PFSK-1 (cell line): Measurements from ENCODE around the gene KLHL25.

Source experiments
- FOXP2 ChIP-seq: optimal IDR thresholded peaks from 2 replicates; pipeline ENCODE3; 2011; ENCODE audit warnings: borderline replicate concordance, control low read depth, inconsistent platforms; ENCODE audit not compliant: insufficient read depth; ENCODE audit errors: extremely low read length, extremely low read depth
- POLR2AphosphoS5 ChIP-seq: IDR thresholded peaks from 2 replicates; pipeline ENCODE4 v1.6.1; 2012; ENCODE audit warnings: low read depth, mild to moderate bottlenecking, control low read depth, low read length, moderate library complexity
- REST ChIP-seq, 2 experiments: IDR thresholded peaks; 2 replicates each; pipeline versions ENCODE4 v1.6.1 to v1.8.0; 2011 to 2012; ENCODE audit warnings: low read depth in 2 of 2, low read length in 2 of 2, control low read depth in 1 of 2, inconsistent platforms in 1 of 2, mild to moderate bottlenecking in 1 of 2, moderate library complexity in 1 of 2; ENCODE audit not compliant: insufficient read depth in 1 of 2
- SIN3A ChIP-seq: IDR thresholded peaks from 2 replicates; pipeline ENCODE4 v1.6.1; 2012; ENCODE audit warnings: mild to moderate bottlenecking, low read length, moderate library complexity, borderline replicate concordance; ENCODE audit not compliant: insufficient read depth
- TAF1 ChIP-seq: IDR thresholded peaks from 2 replicates; pipeline ENCODE4 v1.6.1; 2012; ENCODE audit warnings: low read length, control low read depth, borderline replicate concordance; ENCODE audit not compliant: insufficient read depth

Gene KLHL25

GRCh38 chr15:85771781-85772445 is 22.8 kb downstream of the KLHL25 start:
- no peak for TF ChIP-seq REST (IDR thresholded peaks at IDR 0.05; ENCODE audit: insufficient read depth in 1 of 2, low read depth in 2 of 2, low read length in 2 of 2)
- no peak for TF ChIP-seq TAF1
- no peak for TF ChIP-seq POLR2AphosphoS5
- TF ChIP-seq FOXP2 = no peak
- TF ChIP-seq SIN3A = no peak

GRCh38 chr15:85771271-85771670 is 23.5 kb downstream of the KLHL25 start:
- TF ChIP-seq SIN3A (no peak), POLR2AphosphoS5 (no peak), REST (IDR thresholded peaks at IDR 0.05; ENCODE audit: insufficient read depth in 1 of 2, low read depth in 2 of 2, low read length in 2 of 2) (no peak), TAF1 (no peak)

GRCh38 chr15:85770096-85771041 is 24.4 kb downstream of the KLHL25 start:
- TF ChIP-seq TAF1 = no peak
- no peak for TF ChIP-seq FOXP2
- no peak for TF ChIP-seq SIN3A
- TF ChIP-seq REST (IDR thresholded peaks at IDR 0.05; ENCODE audit: insufficient read depth in 1 of 2, low read depth in 2 of 2, low read length in 2 of 2) = no peak
- no peak for TF ChIP-seq POLR2AphosphoS5

GRCh38 chr15:85769182-85769900 is 25.4 kb downstream of the KLHL25 start:
- TF ChIP-seq FOXP2 = no peak
- TF ChIP-seq REST (IDR thresholded peaks at IDR 0.05; ENCODE audit: insufficient read depth in 1 of 2, low read depth in 2 of 2, low read length in 2 of 2) = no peak
- no peak for TF ChIP-seq TAF1
- TF ChIP-seq POLR2AphosphoS5 = no peak
- no peak for TF ChIP-seq SIN3A
